HepG2 (cell line): ENCODE results near the gene SRC. TPM values are rescaled to one million over a fixed set of nuclear protein-coding genes. Genes with fewer than 3 reads are reported as not detected.
A peak's percentile ranks its signal among the peaks of the same experiment; 100 is the strongest.

Experiments
- ARHGAP35 ChIP-seq: sonication (generic); formaldehyde crosslinking; IDR thresholded peaks from 2 replicates; pipeline ENCODE4 v1.9.0; 2022; ENCODE audit warnings: mild to moderate bottlenecking, inconsistent platforms, moderate library complexity, missing genetic modification reagents, borderline replicate concordance
- CREBL2 ChIP-seq: sonication (generic); formaldehyde crosslinking; IDR thresholded peaks from 2 replicates; pipeline ENCODE4 v1.8.1; 2023; ENCODE audit warnings: missing genetic modification reagents, mild to moderate bottlenecking, borderline replicate concordance
- DMTF1 ChIP-seq: sonication (generic); formaldehyde crosslinking; IDR thresholded peaks from 2 replicates; pipeline ENCODE4 v1.4.0; 2020; ENCODE audit warnings: mild to moderate bottlenecking, missing genetic modification reagents
- HMG20A ChIP-seq: IDR thresholded peaks from 2 replicates; pipeline ENCODE4 v1.6.1; 2016; ENCODE audit warnings: borderline replicate concordance
- JARID2 ChIP-seq: sonication (generic); formaldehyde crosslinking; IDR thresholded peaks from 2 replicates; pipeline ENCODE4 v1.8.1; 2023; ENCODE audit warnings: missing genetic modification reagents, inconsistent platforms; ENCODE audit not compliant: insufficient replicate concordance
- NCOA2 ChIP-seq: sonication (generic); formaldehyde crosslinking; IDR thresholded peaks from 2 replicates; pipeline ENCODE4 v1.8.0; 2022; ENCODE audit warnings: inconsistent platforms
- NR1H2 ChIP-seq: sonication (generic); formaldehyde crosslinking; IDR thresholded peaks from 2 replicates; pipeline ENCODE4 v1.8.1; 2022; ENCODE audit warnings: low read depth, missing genetic modification reagents, borderline replicate concordance
- PHF20 ChIP-seq: sonication (generic); formaldehyde crosslinking; IDR thresholded peaks from 2 replicates; pipeline ENCODE4 v1.5.0; 2020; ENCODE audit warnings: mild to moderate bottlenecking, missing genetic modification reagents
- SCMH1 ChIP-seq: sonication (generic); formaldehyde crosslinking; IDR thresholded peaks from 2 replicates; pipeline ENCODE4 v1.9.0; 2021; ENCODE audit warnings: missing genetic modification reagents, mild to moderate bottlenecking, borderline replicate concordance
- SPEN ChIP-seq: sonication (generic); formaldehyde crosslinking; IDR thresholded peaks from 2 replicates; pipeline ENCODE4 v1.5.1; 2020; ENCODE audit warnings: low read depth, mild to moderate bottlenecking, missing genetic modification reagents
- STAT5B ChIP-seq: sonication (generic); formaldehyde crosslinking; IDR thresholded peaks from 2 replicates; pipeline ENCODE4 v1.4.0; 2020; ENCODE audit warnings: missing genetic modification reagents
- TFDP1 ChIP-seq: IDR thresholded peaks from 2 replicates; pipeline ENCODE4 v1.6.1; 2016; ENCODE audit warnings: missing compliant biosample characterization, missing genetic modification reagents, borderline replicate concordance
- ZC3H4 ChIP-seq: sonication (generic); formaldehyde crosslinking; IDR thresholded peaks from 2 replicates; pipeline ENCODE4 v1.4.0; 2020; ENCODE audit warnings: missing genetic modification reagents, borderline replicate concordance
- ZFP91 ChIP-seq: sonication (generic); formaldehyde crosslinking; IDR thresholded peaks from 2 replicates; pipeline ENCODE4 v1.9.0; 2022; ENCODE audit warnings: missing genetic modification reagents, mild to moderate bottlenecking, borderline replicate concordance
- ZFY ChIP-seq: sonication (generic); formaldehyde crosslinking; IDR thresholded peaks from 2 replicates; pipeline ENCODE4 v1.4.0; 2020; ENCODE audit warnings: missing genetic modification reagents
- ZMYM4 ChIP-seq: sonication (generic); formaldehyde crosslinking; IDR thresholded peaks from 2 replicates; pipeline ENCODE4 v1.8.1; 2023; ENCODE audit warnings: mild to moderate bottlenecking, missing genetic modification reagents
- ZNF263 ChIP-seq: sonication (generic); formaldehyde crosslinking; IDR thresholded peaks from 2 replicates; pipeline ENCODE4 v1.4.0; 2020; ENCODE audit warnings: missing genetic modification reagents
- ZNF3 ChIP-seq: IDR thresholded peaks from 2 replicates; pipeline ENCODE4 v1.7.0; 2017; ENCODE audit warnings: inconsistent platforms
- ZNF343 ChIP-seq: sonication (generic); formaldehyde crosslinking; IDR thresholded peaks from 2 replicates; pipeline ENCODE4 v1.4.0; 2020; ENCODE audit warnings: mild to moderate bottlenecking, missing genetic modification reagents
- ZNF446 ChIP-seq: sonication (generic); formaldehyde crosslinking; IDR thresholded peaks from 2 replicates; pipeline ENCODE4 v1.5.0; 2020; ENCODE audit warnings: mild to moderate bottlenecking, missing genetic modification reagents
- ZNF460 ChIP-seq: sonication (generic); formaldehyde crosslinking; IDR thresholded peaks from 2 replicates; pipeline ENCODE4 v1.5.1; 2020; ENCODE audit warnings: missing genetic modification reagents, mild to moderate bottlenecking, borderline replicate concordance
- ZNF672 ChIP-seq: sonication (generic); formaldehyde crosslinking; IDR thresholded peaks from 2 replicates; pipeline ENCODE4 v1.8.1; 2022; ENCODE audit warnings: missing genetic modification reagents
- ZNF784 ChIP-seq: sonication (generic); formaldehyde crosslinking; IDR thresholded peaks from 2 replicates; pipeline ENCODE4 v1.5.1; 2020; ENCODE audit warnings: missing genetic modification reagents, mild to moderate bottlenecking, borderline replicate concordance
- ZNF891 ChIP-seq: sonication (generic); formaldehyde crosslinking; IDR thresholded peaks from 2 replicates; pipeline ENCODE4 v1.5.0; 2020; ENCODE audit warnings: mild to moderate bottlenecking, missing genetic modification reagents
- polyA plus RNA-seq, 8 experiments: library from polyadenylated mRNA; depleted of rRNA in 3 of 8; stranded (reverse) in 7 of 8; unstranded in 1 of 8; fragments of >200 nt; fragmentation: Illumina TruSeq in 4 of 8; extraction: Trizol in 4 of 8; gene quantifications; 2 replicates each; pipeline versions ENCODE4 v1.2.1 to v1.2.3, GENCODE V29; 2011 to 2016; ENCODE audit warnings: low read depth in 4 of 8, missing spikeins in 1 of 8, mixed read lengths in 1 of 8; ENCODE audit not compliant: insufficient read depth in 1 of 8
- total RNA-seq, 5 experiments: library from RNA; depleted of rRNA; stranded (reverse); fragments of >200 nt; fragmentation: Illumina TruSeq; extraction: Trizol; gene quantifications; 2 replicates each; pipeline ENCODE4 v1.2.3, GENCODE V29; 2016; ENCODE audit warnings: low read depth in 1 of 5

Gene SRC
- total and polyA plus RNA-seq, 2 of the 13 experiments (the other 11 are each of a cell fraction or from before 2014, with no cell fraction given) = 54.7 to 192 TPM

GRCh38 chr20:37343212-37343993 is 2.5 kb upstream of the SRC start (continued):
- TF ChIP-seq ZNF343 (CRISPR knock-in tag) (peak; percentile 39; the same call in 1 of the 2 replicates), TFDP1 (peak; percentile 80; the same call in 1 of the 2 replicates), STAT5B (CRISPR knock-in tag) (no peak), ZNF672 (CRISPR knock-in tag) (no peak), SCMH1 (CRISPR knock-in tag) (no peak), PHF20 (CRISPR knock-in tag) (no peak), ZFP91 (CRISPR knock-in tag) (peak; percentile 39; the same call in 1 of the 2 replicates), ZNF446 (CRISPR knock-in tag) (0 out of 2 replicates have a peak, but pooled peaks have one; percentile 51), ZNF263 (CRISPR knock-in tag) (peak; percentile 16; the same call in 1 of the 2 replicates), ZNF784 (CRISPR knock-in tag) (no peak), JARID2 (CRISPR knock-in tag) (peak; percentile 82), NCOA2 (CRISPR knock-in tag) (peak; percentile 67), ZNF891 (0 out of 2 replicates have a peak, but pooled peaks have one; percentile 60), NR1H2 (CRISPR knock-in tag) (no peak), ZNF3 (CRISPR knock-in tag) (no peak), DMTF1 (0 out of 2 replicates have a peak, but pooled peaks have one; percentile 48), ZMYM4 (CRISPR knock-in tag) (0 out of 2 replicates have a peak, but pooled peaks have one; percentile 25), ZNF460 (no peak), HMG20A (no peak), SPEN (CRISPR knock-in tag) (peak; percentile 52; the same call in 1 of the 2 replicates), ARHGAP35 (CRISPR knock-in tag) (peak; percentile 80; the same call in 1 of the 2 replicates), ZC3H4 (no peak), ZFY (CRISPR knock-in tag) (peak; percentile 49; the same call in 1 of the 2 replicates), CREBL2 (CRISPR knock-in tag) (no peak)
